Activated CD8-positive, alpha-beta memory T cell treated with anti-CD3 and anti-CD28 coated beads, Interleukin-2, amount 10 ng/mL, durations not matched to agents 7 days and 5 days (primary cell): Measurements from ENCODE around the gene TMX1. TPM values are rescaled to one million over a fixed set of nuclear protein-coding genes. Genes with fewer than 3 reads are reported as not detected.
"Not testable (repeated sequence)": the region's sequence is repeated elsewhere in the genome, so short reads cannot be mapped to it uniquely, and the experiment has no call there.

ENCODE experiments used
- ATAC-seq: fragments of 150-1000 bp; cut with Tn5 transposase; one replicate; pipeline ENCODE4 v1.10.0; 2021; ENCODE audit warnings: moderate library complexity
- CTCF ChIA-PET: fragments of 350-600 bp; sonication (Branson Sonifier 250); formaldehyde crosslinking; loops from one replicate; lab custom pipeline; 2021; ENCODE audit warnings: antibody characterized with exemption; lab: Charles Lee
- DNase-seq: peaks from one replicate; pipeline ENCODE4 v3.0.0-alpha.2; 2020
- H3K27ac Mint-ChIP-seq: one replicate; pipeline ENCODE4 v1.8.0; 2021; ENCODE audit warnings: mild to moderate bottlenecking, mixed read lengths
- H3K27me3 Mint-ChIP-seq: one replicate; pipeline ENCODE4 v1.8.0; 2021; ENCODE audit warnings: mixed read lengths
- H3K36me3 Mint-ChIP-seq: one replicate; pipeline ENCODE4 v1.8.0; 2021; ENCODE audit warnings: mild to moderate bottlenecking, mixed read lengths
- H3K4me1 Mint-ChIP-seq: one replicate; pipeline ENCODE4 v1.8.0; 2021; ENCODE audit warnings: mixed read lengths
- H3K4me3 Mint-ChIP-seq: one replicate; pipeline ENCODE4 v1.8.0; 2021; ENCODE audit warnings: mild to moderate bottlenecking, moderate library complexity, mixed read lengths
- H3K9me3 Mint-ChIP-seq: one replicate; pipeline ENCODE4 v1.8.0; 2022; ENCODE audit warnings: low read depth, mixed read lengths
- total RNA-seq, 2 experiments: library from RNA; stranded (reverse); gene quantifications; one replicate each; pipeline ENCODE4 v1.2.3, GENCODE V29; 2021

Gene TMX1
- total RNA-seq, 2 experiments from 2014 or later, result 50.9 to 59.3 TPM

DNA sequence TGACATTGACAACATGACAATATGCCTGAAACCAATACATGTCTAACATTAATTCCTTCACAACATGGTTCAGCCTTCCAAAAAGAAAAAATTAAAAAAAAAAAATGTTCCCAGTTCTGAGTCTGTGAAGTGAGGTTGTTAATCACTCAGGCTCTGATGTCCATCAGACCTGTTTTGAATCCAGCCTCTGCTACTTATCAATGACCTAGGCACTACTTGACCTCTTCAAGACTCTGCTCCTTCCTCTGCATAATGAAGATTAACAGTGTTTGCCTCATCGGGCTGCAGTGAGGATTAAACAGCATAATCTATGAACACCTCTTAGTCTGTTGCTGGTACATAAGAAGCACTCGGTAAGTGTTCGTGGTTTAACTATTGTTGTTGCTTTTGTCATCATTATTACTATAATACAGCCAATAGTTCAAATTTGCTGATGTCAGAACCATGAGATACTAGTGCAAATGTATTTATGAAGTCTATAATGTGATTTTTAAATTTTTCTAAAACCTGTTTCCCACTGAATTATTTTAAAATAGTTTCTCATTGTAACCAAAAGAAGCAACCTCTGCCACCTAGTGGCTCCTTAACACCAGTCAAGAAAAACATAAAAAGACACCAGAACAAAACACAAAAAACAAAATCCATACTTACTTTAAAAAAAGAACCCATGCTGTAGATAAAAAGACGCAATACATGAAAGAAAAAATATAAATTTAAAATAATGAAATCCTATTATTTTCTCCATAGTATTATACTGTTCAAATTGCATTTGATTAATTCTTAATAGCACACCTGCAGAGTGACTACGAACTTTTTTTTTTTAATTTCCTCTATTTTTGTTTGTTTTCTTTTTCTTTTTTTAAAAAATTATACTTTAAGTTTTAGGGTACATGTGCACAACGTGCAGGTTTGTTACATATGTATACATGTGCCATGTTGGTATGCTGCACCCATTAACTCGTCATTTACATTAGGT is 20.3 kb upstream of the TMX1 start:
- ATAC-seq (no peak), DNase-seq (no peak)
- Mint-ChIP-seq H3K36me3 (no peaks in the 10 kb centered on the region), H3K4me1 (no peaks in the 10 kb centered on the region), H3K4me3 (no peak overlapping the region), H3K9me3 (peaks cover 2% of the 10 kb centered on the region), H3K27ac (no peak overlapping the region), H3K27me3 (peaks cover 7% of the 10 kb centered on the region)
- CTCF ChIA-PET, result interaction anchor here (1.6 kb wide), 1 partner anchor 8 kb away, joined by 3 read pairs; no protein-coding TSS in a partner anchor

DNA sequence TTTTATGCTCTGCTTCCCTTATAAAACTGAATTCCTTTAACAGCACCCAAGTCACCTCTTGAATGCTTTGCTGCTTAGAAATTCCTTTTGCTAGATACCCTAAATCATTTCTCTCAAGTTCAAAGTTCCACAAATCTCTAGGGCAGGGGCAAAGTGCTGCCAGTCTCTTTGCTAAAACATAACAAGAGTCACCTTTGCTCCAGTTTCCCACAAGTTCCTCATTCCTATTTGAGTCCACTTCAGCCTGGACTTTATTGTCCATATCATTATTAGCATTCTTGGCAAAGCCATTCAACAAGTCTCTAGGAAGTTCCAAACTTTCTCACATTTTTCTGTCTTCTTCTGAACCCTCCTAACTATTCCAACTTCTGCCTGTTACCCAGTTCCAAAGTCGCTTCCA is 16.6 kb upstream of the TMX1 start:
- CTCF ChIA-PET, result not testable (repeated sequence)

DNA sequence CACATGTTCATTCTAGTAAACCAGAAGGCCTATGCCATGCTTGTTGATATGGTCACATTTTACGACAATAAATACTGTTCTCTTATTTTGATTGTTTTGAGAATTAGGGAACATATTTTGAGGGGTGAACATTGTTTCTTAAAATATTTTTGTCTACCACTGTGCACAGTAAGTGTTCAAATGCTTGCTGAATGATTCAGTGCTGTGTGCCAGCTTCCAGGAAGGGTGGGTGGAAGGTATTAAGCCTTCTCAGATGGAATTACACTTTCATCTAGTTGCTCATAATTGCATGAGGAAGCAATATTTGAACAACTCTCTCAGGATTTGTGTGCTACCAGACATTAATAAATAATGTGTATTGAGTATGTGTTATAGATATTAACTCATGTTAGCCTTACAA is 15.5 kb upstream of the TMX1 start:
- Mint-ChIP-seq H3K36me3 (peaks cover 1% of the 10 kb centered on the region), H3K4me1 (no peaks in the 10 kb centered on the region), H3K4me3 (no peak overlapping the region), H3K9me3 (peaks cover 2% of the 10 kb centered on the region), H3K27ac (no peak overlapping the region), H3K27me3 (no peaks in the 10 kb centered on the region)
- CTCF ChIA-PET, result no interaction called here
- ATAC-seq, result no peak
- no peak for DNase-seq

More for the DNA sequence above, 16.6 kb upstream of the TMX1 start:
- H3K27ac Mint-ChIP-seq, H3K4me3 Mint-ChIP-seq, H3K4me1 Mint-ChIP-seq, DNase-seq, H3K27me3 Mint-ChIP-seq, H3K36me3 Mint-ChIP-seq, H3K9me3 Mint-ChIP-seq, ATAC-seq: not testable (repeated sequence)

DNA sequence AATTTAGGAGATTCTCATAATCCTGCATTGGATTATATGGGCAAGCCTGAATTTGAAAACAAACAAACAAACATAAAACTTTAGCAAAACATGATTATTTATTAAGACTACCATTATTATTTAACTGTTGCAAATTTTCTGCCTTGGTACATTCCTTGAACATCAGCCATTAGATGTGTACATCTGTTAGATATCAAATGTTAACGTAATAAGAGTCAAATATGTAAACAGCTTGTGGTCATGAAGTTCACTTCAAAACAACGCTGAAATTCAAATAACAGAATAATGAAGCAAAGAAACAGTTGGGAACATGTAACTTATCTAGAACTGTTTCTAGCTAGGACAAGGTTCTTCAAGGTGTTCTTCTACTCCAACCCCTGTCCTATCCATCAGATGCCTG is 14.3 kb upstream of the TMX1 start:
- peaks cover 2% of the 10 kb centered on the region for H3K9me3 Mint-ChIP-seq
- CTCF ChIA-PET, result no interaction called here
- H3K4me1 Mint-ChIP-seq, result no peaks in the 10 kb centered on the region
- H3K27me3 Mint-ChIP-seq, result no peaks in the 10 kb centered on the region
- no peak overlapping the region for H3K27ac Mint-ChIP-seq
- ATAC-seq (no peak), DNase-seq (no peak)
- H3K4me3 Mint-ChIP-seq, result no peak overlapping the region
- H3K36me3 Mint-ChIP-seq, result peaks cover 4% of the 10 kb centered on the region

DNA sequence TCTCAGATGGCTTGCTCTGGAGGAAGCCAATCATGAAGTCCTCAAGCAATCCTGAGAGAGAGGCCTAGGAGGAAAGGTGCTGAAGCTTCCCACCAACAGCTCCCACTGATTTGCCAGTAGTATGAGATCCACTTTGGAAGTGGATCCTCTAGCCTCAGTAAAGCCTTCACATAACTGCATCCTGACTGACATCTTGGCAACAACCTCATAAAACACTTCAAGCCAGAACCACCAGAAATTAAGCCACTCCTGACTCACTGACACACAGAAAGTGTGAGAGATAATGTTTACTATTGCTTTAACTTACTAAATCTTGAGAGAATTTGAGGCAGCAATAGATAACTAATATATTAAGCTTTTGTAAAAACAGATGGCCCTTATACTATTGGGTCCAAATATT is 11.7 kb upstream of the TMX1 start:
- no peaks in the 10 kb centered on the region for H3K9me3 Mint-ChIP-seq
- H3K36me3 Mint-ChIP-seq, result peaks cover 6% of the 10 kb centered on the region
- CTCF ChIA-PET, result interaction anchor here (1.1 kb wide), 1 partner anchor 10 kb away, joined by 3 read pairs; no protein-coding TSS in a partner anchor
- DNase-seq (no peak), ATAC-seq (no peak)
- no peak overlapping the region for H3K27ac Mint-ChIP-seq
- no peaks in the 10 kb centered on the region for H3K4me1 Mint-ChIP-seq
- no peaks in the 10 kb centered on the region for H3K27me3 Mint-ChIP-seq
- no peak overlapping the region for H3K4me3 Mint-ChIP-seq

DNA sequence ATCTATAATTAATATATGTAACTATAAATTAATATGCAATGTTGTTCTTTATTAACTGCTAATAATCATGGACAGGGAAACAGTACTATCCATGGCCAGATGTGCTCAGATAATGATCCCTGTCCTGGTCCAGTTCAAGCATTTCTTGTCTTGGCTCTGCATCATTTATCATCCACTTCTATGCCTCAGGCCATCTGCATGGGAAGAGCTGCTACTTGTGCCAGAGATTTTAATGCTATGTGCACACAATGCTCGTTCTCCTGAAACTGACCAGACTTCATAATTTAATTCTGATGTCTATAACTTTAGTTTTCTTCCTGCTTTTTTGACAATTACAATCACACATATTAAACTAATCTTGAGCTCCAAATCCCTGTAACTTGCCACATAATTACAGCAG is 11.2 kb upstream of the TMX1 start:
- Mint-ChIP-seq H3K4me3 (no peak overlapping the region), H3K4me1 (no peaks in the 10 kb centered on the region), H3K27ac (no peak overlapping the region), H3K9me3 (no peaks in the 10 kb centered on the region), H3K27me3 (no peaks in the 10 kb centered on the region), H3K36me3 (peaks cover 6% of the 10 kb centered on the region)
- CTCF ChIA-PET, result interaction anchor here (1.1 kb wide), 1 partner anchor 10 kb away, joined by 3 read pairs; no protein-coding TSS in a partner anchor
- DNase-seq, result no peak
- no peak for ATAC-seq

DNA sequence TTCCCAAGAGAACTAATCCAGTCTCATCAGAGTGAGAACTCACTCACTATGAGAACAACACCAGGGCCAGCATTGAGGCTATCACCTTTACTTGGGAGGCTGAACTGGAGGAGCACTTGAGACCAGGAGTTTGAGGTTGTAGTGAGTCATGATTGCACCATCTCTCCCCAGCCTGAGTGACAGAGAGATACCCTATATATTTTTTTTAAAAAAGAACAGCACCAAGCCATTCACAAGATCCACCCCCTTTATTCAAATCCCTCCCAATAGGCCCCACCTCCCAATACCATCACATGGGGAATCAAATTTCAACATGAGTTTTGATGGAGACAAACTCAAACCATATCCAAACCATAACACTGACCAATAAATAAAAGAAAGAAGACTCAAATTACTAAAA is 3.7 kb upstream of the TMX1 start:
- Mint-ChIP-seq H3K9me3 (no peaks in the 10 kb centered on the region), H3K4me1 (peaks cover 10% of the 10 kb centered on the region), H3K27me3 (no peaks in the 10 kb centered on the region), H3K27ac (no peak overlapping the region), H3K36me3 (peaks cover 5% of the 10 kb centered on the region), H3K4me3 (no peak overlapping the region)
- CTCF ChIA-PET, result no interaction called here
- DNase-seq, result no peak
- no peak for ATAC-seq

DNA sequence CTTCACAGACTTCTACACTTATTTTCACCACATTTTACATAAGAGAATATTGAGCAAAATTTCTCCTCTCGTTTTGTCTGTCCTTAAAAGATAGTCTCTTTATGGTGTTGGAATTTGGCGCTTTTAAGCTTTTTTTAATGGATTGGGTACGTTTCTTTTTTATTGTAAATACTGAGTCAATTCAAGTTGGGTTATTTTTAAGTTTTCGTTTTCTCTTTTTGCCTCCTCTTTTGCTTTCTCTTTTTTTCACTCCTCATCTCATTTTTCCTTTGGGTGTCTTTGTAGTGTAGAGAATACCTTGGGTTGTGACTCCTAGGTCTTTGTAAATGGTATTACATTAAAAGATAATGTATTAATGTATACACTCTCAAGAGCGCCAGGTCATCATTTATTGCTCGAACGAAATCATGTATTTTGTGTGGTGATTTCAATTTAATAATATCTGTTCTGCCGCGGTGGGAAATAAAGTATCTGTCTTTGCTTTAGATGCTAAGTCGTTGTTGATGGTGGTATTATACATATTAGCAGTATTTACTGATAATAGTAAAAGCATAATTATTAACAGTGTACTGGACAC is 845 bp downstream of the TMX1 start:
- Mint-ChIP-seq H3K36me3 (peaks cover 24% of the 10 kb centered on the region), H3K27ac (no peak overlapping the region), H3K9me3 (no peaks in the 10 kb centered on the region), H3K4me3 (no peak overlapping the region), H3K27me3 (no peaks in the 10 kb centered on the region), H3K4me1 (peaks cover 48% of the 10 kb centered on the region)
- ATAC-seq (no peak), DNase-seq (no peak)
- CTCF ChIA-PET, result interaction anchor here (2.5 kb wide), 1 partner anchor 146 kb away, joined by 7 read pairs; the partner anchor contains the start of gene TRIM9

DNA sequence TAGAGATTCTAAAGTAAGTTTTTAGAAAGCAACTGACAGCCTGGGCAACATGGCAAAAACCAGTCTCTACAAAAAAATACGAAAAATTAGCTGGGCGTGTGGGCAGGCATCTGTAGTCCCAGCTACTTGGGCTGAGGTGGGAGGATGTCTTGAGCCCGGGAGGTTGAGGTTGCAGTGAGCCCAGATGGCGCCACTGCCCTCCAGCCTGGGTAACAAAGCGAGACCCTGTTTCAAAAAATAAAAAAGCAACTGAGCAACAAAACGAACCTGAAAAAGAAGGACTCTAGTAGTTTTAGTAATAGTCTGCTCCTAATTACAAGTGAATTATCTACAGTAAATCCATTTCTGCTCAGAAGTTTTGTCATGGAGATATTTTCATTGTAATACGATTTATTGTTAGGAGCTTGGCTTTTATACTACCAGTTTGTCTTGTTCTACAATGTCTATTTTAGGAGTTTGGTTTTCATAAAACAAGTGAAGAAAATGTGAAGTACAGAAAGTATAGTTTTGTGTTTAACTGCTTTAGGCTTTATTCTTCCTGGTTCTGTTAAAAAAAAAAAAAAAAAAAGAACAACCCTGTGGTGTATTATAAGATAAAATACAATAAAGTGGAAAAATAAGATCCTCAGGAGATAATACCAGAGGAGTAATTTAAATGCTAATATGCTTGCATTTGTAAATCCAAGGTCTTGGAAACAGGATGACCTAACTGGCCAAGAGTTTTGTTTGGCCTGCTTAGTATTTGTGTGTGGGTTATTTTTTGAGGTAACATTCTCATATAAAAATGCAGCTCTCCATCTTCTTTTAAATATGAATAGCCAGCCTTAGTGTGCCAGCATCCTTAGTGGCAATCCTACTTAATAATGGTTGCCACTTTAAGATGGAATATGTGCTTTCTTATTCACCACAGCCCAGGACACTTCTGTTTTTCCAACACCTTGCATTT is 2.8 kb downstream of the TMX1 start:
- ATAC-seq (no peak), DNase-seq (no peak)
- peaks cover 52% of the 10 kb centered on the region for H3K4me1 Mint-ChIP-seq
- CTCF ChIA-PET, result interaction anchor here (1.1 kb wide), 1 partner anchor 40 kb away, joined by 4 read pairs; no protein-coding TSS in a partner anchor
- no peak overlapping the region for H3K4me3 Mint-ChIP-seq
- no peaks in the 10 kb centered on the region for H3K27me3 Mint-ChIP-seq
- H3K27ac Mint-ChIP-seq, result peak overlapping the region; percentile 19
- peaks cover 33% of the 10 kb centered on the region for H3K36me3 Mint-ChIP-seq
- no peaks in the 10 kb centered on the region for H3K9me3 Mint-ChIP-seq

DNA sequence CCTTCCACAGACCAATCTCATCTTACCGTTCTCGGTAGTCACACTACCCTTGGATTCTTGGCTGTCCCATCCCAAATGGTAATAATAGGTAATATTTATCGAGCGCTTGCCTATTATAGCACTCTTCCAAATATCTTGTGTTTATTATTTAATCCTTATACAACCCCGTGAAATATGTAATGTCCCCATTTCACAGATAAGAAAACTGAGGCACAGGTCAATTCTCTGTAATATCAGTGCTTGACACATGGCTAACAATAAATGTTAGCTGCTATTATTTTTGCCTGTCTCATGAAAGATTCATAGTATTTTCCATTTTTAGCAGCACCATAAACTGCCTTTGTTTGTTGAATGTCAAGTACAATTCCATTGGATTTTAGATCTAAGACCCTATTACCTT is 4.5 kb downstream of the TMX1 start:
- H3K4me3 Mint-ChIP-seq, result no peak overlapping the region
- no peaks in the 10 kb centered on the region for H3K27me3 Mint-ChIP-seq
- CTCF ChIA-PET, result no interaction called here
- H3K9me3 Mint-ChIP-seq, result no peaks in the 10 kb centered on the region
- peaks cover 47% of the 10 kb centered on the region for H3K36me3 Mint-ChIP-seq
- ATAC-seq (no peak), DNase-seq (no peak)
- H3K27ac Mint-ChIP-seq, result no peak overlapping the region
- H3K4me1 Mint-ChIP-seq, result peaks cover 48% of the 10 kb centered on the region

DNA sequence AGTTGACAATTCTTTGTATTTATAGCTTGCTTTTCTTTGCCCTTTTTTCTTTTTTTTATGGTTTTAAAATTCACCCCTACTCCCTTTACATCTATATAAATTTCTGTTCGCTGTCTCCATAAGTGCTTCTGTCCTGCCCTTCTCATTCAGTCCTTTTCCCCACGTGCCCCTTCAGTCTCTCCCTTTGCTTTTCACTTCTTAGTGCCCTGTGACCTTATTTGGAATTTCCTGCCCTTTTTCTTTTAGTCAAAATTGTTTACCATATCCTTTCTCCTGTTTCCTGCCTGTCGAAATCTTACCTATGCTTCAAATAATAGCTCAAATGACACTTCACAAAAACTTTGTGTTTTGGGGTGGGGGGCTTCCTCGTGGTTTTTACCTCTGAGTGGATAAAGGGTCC is 6.0 kb downstream of the TMX1 start:
- peaks cover 48% of the 10 kb centered on the region for H3K4me1 Mint-ChIP-seq
- ATAC-seq (no peak), DNase-seq (no peak)
- H3K9me3 Mint-ChIP-seq, result no peaks in the 10 kb centered on the region
- H3K27ac Mint-ChIP-seq, result peak overlapping the region; percentile 13
- H3K27me3 Mint-ChIP-seq, result no peaks in the 10 kb centered on the region
- H3K4me3 Mint-ChIP-seq, result no peak overlapping the region
- peaks cover 60% of the 10 kb centered on the region for H3K36me3 Mint-ChIP-seq
- CTCF ChIA-PET, result no interaction called here

DNA sequence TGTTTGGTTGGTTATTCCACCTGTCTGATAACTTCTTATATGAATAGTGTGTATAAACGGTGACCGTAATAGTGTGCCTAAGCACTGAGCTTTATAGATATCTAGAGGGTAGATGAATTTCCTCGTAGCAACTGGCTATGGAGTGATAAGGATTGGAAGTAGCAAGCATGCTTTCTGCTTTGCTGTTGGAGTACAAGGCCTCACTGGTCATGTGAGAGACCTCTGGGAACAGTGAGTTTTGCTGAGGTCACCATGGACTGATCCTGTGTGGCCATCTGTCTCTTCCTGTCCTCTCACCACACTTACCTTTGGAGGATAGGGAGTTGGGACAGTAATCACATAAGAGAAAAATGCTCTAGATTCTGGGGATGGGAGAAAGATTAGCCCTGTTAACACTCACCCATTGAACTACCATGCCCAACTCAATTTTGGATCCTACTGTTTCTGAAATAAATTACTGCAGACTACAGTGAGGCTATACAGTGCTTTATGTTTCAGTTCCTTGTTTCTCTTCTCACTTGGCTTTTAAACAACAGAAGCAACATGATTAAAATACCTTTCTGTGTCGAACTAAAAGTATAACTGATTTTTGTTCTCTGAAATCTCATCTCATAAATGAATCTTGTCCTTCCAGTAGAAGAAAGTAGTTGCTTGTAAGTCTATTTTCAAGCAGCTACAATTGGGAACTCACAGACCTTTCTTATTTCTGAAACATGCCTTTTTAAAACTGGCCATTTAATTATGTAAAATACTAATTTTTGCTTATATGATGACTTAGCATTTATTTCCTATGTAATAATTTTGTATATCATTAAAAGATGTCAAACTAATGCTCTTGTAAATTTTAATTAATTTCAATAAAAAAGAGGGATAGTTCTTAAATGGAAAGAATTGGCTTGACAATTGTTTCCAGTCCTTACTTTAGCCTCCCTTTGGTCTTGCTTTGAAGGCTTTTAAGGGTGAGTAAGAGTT is 8.3 kb downstream of the TMX1 start:
- ATAC-seq (no peak), DNase-seq (no peak)
- no peak overlapping the region for H3K4me3 Mint-ChIP-seq
- peaks cover 75% of the 10 kb centered on the region for H3K36me3 Mint-ChIP-seq
- no peaks in the 10 kb centered on the region for H3K9me3 Mint-ChIP-seq
- no peaks in the 10 kb centered on the region for H3K27me3 Mint-ChIP-seq
- H3K4me1 Mint-ChIP-seq, result peaks cover 28% of the 10 kb centered on the region
- CTCF ChIA-PET, result no interaction called here
- H3K27ac Mint-ChIP-seq, result no peak overlapping the region
